HG03521 (cell line): Measurements from ENCODE around the gene MRPL52.
"Not testable (repeated sequence)": the region's sequence is repeated elsewhere in the genome, so short reads cannot be mapped to it uniquely, and the experiment has no call there.

ENCODE experiments used
- ATAC-seq: cut with Tn5 transposase; IDR thresholded peaks from one replicate; pipeline ENCODE4 v1.9.1; 2021; ENCODE audit warnings: mild to moderate bottlenecking, moderate library complexity; ENCODE audit not compliant: unreplicated experiment

Gene MRPL52

DNA sequence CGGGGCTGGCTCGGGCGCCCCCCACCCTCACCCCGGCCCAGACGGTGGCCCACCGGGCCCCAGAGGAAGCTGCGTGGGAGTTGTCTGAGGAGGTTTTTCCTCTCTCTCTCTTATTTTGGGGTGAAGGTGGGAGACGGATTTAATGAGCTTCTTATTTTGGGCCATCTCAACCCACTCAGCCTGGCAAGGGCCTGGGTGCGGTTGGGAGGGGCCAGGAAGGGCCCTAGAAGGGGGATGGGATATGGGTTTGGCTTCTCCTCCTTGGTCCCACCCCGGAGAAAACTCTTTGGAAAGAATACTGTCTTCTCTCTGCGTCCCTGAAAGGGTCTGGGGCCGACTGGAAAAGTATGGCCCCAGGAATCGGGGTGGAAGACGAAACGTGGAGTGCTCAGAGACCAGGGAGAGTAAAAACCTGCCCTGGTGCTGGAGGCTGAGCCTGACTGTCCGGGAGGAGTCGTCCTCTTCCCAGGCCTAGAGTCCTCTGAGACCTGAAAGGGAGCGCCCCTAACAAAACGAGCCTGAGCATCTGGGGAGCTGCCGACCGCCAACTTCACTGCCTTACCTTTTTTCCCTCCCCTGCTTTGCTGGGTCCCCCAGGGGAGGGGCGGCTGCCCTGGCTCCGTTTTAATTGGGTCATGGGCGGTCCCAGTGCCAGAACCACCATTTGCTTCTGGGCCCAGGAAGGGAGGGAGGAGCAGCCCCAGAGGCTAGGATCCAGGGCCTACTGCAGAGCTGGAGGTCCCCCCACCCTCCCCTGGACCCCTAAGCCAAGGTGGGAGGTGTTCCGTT lies 8.3 kb downstream of the MRPL52 start:
- no peak for ATAC-seq

DNA sequence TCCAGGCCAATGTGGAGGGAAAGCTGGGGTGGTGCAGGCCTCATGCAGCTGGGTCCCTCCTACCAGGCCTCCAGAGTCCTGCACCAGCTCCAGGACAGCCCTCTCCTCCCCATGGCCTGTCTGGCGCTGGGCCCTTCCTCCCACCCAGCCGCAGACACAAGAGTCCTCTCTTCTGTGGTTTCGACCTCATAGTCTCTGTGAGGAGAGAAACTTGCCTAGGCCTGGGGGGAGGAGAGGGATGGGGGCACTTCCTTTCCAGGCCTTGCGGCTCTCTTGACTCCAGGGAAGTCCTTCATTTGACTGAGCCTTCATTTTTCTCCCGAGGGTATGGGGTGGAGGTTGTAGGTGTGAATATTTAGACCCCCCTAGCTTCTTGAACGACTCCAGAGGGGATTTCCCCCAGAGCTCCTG lies 8.9 kb downstream of the MRPL52 start:
- ATAC-seq, result no peak

DNA sequence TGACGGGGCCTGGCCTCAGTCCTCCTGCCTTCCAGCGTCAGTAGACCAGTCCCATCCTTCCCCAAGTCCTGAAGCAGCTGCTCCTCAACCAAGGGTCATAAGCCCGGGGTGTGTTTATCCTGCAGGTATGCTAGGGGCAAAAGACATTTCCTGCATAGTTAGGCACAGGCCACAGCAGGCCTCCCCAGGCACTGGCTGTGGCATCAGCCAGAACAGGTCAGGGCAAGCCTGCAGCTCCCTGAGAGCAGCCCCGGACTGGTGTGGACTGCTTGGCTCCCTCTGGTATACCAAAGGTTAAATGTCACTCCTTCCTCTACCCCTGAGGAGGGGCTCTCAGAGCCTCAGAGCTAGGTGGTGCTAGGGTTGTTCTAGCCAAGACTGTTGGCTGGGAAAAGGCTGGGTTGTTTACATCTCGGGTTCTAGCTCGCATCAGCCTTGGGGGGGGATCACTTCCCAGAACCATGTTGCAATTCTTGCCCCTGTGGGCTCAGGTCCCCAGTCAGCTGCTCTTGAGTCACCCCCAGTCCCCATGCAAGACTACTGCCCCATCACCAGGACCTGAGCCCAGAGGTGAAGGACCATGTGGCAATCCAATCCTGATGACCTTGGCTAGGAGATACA lies 9.6 kb downstream of the MRPL52 start:
- ATAC-seq, result no peak

DNA sequence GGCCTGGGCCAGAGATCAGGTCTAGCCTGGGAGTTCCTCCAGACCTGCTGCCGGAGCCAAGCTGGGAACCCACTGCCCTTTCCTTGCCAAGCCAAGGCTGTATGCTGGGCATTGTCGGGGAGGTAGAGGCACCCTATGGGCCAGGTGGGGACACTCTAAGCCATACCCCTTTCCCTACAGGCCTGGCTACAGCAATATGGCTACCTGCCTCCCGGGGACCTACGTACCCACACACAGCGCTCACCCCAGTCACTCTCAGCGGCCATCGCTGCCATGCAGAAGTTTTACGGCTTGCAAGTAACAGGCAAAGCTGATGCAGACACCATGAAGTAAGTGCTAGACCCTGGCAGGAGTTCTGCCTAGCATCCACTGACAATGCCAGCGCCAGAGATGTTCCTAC lies 11.6 kb downstream of the MRPL52 start:
- no peak for ATAC-seq

DNA sequence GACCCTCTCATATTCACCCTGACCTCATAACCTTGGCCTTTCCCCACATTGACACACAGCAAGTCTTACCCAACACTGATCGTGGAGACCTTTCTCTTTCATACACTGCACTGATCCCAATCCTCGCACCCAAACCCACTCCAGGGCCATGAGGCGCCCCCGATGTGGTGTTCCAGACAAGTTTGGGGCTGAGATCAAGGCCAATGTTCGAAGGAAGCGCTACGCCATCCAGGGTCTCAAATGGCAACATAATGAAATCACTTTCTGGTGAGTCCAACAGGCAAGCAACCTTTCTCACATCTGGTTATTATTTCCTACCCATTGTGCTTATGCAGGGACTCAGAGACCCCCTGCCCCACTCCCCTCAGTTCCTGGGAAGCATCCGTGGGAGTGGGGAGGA lies 12.1 kb downstream of the MRPL52 start:
- ATAC-seq, result no peak

DNA sequence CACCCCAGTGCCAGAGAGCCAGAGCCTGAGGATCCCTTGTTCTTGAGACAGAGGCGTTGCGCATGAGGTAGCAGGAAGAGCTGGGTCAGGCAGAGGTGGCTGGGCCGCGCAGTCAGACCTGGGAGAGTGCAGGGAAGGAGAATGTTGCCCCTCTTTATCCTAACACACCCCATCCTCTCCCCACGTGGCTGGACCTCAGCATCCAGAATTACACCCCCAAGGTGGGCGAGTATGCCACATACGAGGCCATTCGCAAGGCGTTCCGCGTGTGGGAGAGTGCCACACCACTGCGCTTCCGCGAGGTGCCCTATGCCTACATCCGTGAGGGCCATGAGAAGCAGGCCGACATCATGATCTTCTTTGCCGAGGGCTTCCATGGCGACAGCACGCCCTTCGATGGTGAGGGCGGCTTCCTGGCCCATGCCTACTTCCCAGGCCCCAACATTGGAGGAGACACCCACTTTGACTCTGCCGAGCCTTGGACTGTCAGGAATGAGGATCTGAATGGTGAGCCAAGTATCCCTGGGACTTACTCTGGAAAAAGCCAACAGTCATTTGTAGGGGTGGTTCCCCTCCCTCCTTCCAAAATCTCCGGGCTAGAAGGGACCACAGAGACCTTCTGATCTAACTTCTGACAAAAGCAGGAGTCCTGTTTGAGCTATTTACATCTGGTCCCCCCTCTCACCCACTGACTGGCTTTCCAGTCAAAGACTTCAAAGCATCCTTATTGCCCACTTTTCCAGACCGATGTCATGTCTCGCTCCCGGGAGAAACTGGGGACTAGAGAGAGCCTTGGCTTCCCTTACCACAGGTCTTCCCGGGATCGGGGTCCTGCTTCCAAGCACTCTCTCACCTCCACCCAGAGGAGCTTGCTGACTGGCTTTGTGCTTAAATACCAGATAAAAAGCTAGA lies 12.8 kb downstream of the MRPL52 start:
- no peak for ATAC-seq

DNA sequence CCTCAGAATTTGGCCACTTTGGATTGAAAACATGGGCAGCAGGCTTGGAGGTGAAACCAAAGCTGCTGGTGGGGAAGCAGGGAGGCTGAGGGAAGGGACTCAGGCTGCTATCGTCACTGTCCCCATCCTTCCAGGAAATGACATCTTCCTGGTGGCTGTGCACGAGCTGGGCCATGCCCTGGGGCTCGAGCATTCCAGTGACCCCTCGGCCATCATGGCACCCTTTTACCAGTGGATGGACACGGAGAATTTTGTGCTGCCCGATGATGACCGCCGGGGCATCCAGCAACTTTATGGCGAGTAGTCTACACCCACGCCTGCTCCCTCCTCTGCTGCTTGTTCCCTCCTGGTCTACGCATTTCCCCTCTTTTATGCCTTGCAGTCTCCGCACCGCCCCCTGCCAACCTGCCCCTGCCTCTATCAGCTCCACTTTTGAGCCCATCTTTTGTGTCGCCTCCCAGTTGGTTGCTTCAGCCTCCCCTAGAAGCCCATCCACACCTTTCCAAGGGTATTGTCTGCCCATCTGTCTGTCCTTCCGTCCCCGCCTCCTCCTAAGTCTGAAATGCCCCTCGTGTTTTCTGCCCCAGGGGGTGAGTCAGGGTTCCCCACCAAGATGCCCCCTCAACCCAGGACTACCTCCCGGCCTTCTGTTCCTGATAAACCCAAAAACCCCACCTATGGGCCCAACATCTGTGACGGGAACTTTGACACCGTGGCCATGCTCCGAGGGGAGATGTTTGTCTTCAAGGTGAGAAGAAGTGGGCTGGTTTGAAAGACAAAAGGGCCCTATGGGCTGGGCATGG lies 13.6 kb downstream of the MRPL52 start:
- no peak for ATAC-seq

DNA sequence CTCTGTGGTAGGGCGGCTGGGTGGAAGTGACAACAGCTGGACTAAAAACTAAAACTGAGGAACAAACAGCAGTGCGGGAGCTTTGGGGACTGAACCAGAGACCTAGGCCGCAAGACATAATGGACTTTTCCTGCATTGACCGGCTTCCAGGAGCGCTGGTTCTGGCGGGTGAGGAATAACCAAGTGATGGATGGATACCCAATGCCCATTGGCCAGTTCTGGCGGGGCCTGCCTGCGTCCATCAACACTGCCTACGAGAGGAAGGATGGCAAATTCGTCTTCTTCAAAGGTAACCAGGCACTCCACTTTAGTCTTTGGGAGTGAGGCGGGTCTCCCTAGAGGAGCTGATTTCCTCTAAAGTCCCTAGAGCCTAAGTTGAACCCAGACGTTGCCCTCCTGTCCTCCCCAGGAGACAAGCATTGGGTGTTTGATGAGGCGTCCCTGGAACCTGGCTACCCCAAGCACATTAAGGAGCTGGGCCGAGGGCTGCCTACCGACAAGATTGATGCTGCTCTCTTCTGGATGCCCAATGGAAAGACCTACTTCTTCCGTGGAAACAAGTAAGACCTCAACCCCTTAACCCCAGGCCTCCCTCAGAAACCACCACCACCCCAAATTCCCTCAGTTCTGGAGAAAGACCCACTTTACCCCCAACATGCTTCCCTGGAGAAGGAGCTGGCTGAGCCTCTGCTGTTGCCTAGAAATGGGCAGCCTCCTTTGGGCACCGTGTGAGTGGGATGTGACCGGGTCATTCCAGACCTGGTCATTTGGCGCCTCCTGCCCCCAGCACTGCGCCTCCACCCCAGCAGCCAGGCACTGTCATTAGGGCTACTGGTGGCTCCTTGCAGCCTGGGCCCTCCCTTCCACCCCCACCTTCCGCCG lies 14.8 kb downstream of the MRPL52 start:
- ATAC-seq, result no peak

DNA sequence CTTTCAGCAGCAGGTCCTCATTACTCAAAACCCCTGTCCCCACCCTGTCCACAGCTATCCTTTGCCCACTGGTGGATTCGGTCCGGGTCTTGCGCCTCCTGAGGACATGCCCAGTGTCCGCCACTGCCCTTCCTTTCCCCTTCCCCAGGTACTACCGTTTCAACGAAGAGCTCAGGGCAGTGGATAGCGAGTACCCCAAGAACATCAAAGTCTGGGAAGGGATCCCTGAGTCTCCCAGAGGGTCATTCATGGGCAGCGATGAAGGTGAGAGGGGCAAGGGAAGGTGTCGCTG lies 15.4 kb downstream of the MRPL52 start:
- no peak for ATAC-seq

DNA sequence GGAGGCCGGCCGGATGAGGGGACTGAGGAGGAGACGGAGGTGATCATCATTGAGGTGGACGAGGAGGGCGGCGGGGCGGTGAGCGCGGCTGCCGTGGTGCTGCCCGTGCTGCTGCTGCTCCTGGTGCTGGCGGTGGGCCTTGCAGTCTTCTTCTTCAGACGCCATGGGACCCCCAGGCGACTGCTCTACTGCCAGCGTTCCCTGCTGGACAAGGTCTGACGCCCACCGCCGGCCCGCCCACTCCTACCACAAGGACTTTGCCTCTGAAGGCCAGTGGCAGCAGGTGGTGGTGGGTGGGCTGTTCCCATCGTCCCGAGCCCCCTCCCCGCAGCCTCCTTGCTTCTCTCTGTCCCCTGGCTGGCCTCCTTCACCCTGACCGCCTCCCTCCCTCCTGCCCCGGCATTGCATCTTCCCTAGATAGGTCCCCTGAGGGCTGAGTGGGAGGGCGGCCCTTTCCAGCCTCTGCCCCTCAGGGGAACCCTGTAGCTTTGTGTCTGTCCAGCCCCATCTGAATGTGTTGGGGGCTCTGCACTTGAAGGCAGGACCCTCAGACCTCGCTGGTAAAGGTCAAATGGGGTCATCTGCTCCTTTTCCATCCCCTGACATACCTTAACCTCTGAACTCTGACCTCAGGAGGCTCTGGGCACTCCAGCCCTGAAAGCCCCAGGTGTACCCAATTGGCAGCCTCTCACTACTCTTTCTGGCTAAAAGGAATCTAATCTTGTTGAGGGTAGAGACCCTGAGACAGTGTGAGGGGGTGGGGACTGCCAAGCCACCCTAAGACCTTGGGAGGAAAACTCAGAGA lies 16.3 kb downstream of the MRPL52 start:
- no peak for ATAC-seq

DNA sequence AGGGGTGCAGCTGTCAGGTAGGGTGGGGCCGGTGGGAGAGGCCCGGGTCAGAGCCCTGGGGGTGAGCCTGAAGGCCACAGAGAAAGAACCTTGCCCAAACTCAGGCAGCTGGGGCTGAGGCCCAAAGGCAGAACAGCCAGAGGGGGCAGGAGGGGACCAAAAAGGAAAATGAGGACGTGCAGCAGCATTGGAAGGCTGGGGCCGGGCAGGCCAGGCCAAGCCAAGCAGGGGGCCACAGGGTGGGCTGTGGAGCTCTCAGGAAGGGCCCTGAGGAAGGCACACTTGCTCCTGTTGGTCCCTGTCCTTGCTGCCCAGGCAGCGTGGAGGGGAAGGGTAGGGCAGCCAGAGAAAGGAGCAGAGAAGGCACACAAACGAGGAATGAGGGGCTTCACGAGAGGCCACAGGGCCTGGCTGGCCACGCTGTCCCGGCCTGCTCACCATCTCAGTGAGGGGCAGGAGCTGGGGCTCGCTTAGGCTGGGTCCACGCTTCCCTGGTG lies 17.2 kb downstream of the MRPL52 start:
- no peak for ATAC-seq

DNA sequence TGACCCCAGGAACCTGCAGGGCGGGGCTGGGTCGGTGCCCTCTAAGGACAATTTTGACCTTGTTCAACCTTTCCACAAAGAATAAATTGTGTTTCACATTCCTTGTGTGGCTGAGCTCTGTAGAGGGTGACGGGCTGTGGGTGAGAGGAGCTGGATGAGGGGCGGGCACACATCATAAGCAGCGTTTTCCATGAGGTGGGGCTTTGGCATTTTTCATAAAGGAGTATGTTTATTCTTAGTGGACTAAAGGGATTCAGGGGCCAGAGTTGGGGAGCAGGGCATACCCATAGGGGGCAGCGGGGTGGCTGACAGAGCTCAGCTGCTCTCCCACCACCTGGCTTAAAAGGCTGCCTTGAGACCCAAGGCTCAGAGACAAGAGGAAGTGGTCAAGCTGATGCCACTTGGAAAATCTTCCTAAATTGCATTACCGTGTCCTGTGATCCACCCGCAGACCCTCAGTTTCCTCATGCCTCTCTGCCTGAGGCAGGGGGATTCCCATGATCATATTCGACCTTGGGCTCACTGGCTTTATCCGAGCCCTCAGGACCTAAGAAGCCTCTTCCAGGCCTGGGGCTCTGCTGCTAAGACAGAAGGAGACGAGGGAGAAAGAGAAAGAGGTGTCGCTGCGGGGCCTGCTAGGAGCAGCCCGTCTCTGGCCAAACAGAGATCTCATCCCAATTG lies 18.1 kb downstream of the MRPL52 start:
- no peak for ATAC-seq

DNA sequence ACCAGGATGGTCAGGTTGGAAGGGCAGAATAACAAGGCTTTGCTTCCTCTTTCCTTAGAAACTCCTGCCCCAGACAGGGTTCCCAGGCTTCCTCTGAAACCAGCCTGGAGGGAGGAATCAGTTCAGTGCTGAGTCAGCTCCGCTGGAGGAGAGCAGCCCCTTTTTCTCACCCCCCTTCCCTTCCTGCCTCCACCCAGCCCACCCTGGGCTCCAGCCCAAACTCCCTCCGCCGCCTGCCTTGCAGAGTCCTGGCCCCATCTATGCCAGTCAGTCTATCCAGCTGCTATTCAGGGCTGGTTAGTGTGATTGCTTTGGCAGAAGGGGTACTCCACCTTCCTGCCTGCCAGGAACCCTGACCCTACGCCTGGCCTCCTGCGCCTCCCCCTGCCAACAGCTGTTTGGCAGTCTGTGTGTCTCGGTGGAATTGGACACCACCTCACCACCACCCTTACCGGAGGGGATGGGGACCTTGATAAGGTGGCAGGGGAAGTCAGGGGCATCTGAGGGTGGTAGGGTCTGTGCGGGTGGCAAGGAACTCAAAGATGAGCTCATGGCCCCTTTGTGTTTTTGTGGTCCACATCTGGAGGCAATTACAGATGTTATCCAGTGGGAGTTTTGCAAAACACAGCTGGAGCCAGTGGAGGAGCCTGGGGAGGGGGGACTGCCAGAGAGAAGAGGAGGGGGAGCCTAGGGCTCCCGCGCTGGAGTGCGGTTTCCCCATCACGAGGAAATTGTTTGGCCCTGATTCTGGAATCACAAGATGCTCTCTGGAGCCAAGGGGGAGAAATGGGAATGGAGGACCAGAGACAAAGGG lies 18.9 kb downstream of the MRPL52 start:
- ATAC-seq, result no peak

DNA sequence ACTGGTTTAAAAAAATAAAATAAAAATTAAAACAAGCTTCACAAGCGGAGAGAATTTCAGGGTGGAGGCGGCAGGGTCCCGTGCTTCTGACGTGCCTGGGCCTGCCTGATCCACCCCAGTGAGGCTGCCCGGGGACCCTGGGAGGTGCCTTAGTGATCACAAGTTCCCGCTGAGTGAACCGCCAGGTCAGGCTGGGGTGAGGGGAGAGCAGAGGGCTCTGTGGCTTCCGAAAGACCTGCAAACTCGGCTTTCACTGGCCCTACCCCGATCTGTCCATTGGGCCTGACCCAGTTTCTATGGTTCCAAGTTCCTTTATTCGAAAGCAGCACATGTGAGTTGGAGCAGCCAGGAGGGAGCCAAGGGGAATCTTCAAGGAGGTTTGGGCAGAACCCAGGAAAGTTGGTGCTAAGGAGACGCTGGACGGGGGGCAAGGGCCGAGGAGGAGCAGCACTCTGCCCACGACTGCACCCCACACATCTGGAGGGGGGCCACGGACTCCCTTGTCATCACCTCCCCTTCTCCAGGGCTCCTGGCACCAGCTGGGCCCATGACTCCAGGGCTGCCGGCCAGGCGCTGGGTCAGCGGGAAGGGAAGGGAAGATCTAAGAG lies 19.6 kb downstream of the MRPL52 start:
- ATAC-seq, result no peak

DNA sequence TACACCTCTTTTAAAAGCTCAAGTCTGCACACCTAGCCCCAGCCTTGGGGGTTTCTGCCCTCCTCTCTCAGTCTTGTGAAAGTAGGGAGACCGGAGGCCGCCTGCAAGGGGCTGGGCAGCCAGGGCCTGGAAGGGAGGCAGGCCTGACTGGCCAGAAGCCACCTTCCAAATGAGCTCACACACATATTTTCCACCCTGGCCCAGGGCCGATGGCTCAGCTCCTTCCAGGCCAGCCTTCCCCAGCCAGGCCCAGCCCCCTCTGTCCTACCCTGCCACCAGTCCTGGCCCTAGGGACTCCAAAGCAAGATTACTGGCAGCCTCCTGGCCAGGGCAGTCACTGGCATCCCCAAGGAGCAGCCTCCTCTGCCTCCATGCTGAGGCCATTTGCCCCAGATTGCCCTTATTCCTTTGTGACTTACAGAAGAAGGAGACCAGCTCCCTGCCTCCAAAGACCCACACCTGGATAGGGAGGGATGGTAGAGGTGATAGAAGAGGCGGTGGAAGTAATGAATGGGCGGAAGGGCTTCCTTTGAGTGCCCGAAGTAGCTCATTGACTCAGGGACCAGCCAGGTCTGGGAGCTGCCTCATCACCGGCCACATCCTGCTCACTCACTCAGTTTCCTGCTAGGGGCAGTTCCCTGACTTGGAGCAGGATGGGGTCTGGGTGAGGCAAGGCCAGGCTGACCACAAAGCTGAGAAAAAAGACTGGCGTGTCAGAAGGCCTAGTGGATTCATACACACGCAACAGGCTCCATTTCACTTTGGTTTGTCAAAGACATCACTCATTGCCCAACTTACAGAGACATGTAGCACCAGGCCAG lies 21.5 kb downstream of the MRPL52 start:
- ATAC-seq, result no peak

DNA sequence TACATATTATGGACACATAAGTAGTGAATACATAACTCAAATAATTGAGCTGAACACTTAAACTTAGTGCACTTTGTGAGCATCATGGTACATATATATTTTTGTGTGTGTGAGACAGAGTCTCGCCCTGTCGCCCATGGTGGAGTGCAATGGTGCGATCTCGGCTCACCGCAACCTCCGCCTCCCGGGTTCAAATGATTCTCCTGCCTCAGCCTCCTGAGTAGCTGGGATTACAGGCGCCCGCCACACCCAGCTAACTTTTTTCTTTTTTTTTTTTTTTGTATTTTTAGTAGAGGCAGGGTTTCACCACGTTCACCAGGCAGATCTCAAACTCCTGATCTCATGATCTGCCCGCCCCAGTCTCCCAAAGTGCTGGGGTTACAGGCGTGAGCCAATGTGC lies 22.5 kb downstream of the MRPL52 start:
- ATAC-seq, result not testable (repeated sequence)

DNA sequence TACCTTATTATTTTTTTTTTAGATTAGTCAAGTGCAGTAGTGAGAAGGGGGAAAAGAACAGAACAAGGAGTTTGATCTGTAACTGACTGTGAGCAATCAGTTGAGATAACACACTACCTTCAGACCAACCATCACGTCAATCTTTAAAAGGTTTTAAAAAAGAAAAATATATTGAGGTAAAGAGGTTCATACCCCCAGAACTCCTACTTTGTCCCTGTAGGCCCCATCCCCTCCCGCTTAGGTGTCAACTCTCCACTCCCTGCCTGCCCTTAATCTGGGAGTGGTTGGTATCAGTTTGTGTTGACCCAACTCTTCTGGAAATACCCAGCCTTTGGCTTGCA lies 22.9 kb downstream of the MRPL52 start:
- ATAC-seq, result no peak
